Endothelial cell of umbilical vein (primary cell): ENCODE measurements around the gene INHBE. TPM values are rescaled to one million over a fixed set of nuclear protein-coding genes. Genes with fewer than 3 reads are reported as not detected.

Experiments
- BruUV-seq: library from RNA; stranded (reverse); fragments of 400-500 nt; replicated peaks from 2 replicates; lab custom pipeline; 2021; lab: Mats Ljungman, UMichigan
- CTCF ChIA-PET: fragments of 300-600, 350-600 bp; sonication (Branson Sonifier 250); formaldehyde crosslinking; loops from one replicate; lab custom pipeline; 2021; ENCODE audit warnings: antibody characterized with exemption, inconsistent platforms; lab: Charles Lee
- POLR2A ChIA-PET: fragments of 300-600, 350-600 bp; sonication (Branson Sonifier 250); formaldehyde crosslinking; loops from one replicate; lab custom pipeline; 2021; ENCODE audit warnings: antibody characterized with exemption, inconsistent platforms; lab: Charles Lee
- DNase-seq: peaks from one replicate; pipeline ENCODE4 v3.0.0-alpha.2; 2011; ENCODE audit warnings: low read depth, low spot score
- FAIRE-seq: peaks from 2 replicates; lab custom pipeline; 2011; peaks lifted over from hg19 to GRCh38; lab: Jason Lieb, UNC
- H2AFZ ChIP-seq: 2 replicates; pipeline ENCODE4 v1.6.0; 2012; ENCODE audit warnings: low read depth, low read length, control low read depth, inconsistent platforms
- H3K27ac ChIP-seq: 2 replicates; pipeline ENCODE4 v1.5.1; 2011; ENCODE audit warnings: low read depth, mild to moderate bottlenecking, control low read depth, low read length, moderate library complexity; ENCODE audit not compliant: insufficient read depth
- H3K27me3 ChIP-seq, 2 experiments: 2 replicates each; pipeline versions ENCODE4 v1.6.0 to v1.6.1; 2011; ENCODE audit warnings: low read length in 2 of 2, mixed read lengths in 1 of 2; ENCODE audit not compliant: control insufficient read depth in 2 of 2, insufficient read depth in 2 of 2
- H3K36me3 ChIP-seq, 2 experiments: 2 replicates in 1 of 2; 3 replicates in 1 of 2; pipeline ENCODE4 v1.5.1; 2011; ENCODE audit warnings: low read length in 2 of 2, mild to moderate bottlenecking in 1 of 2, moderate library complexity in 1 of 2; ENCODE audit not compliant: control insufficient read depth in 2 of 2, insufficient read depth in 2 of 2; ENCODE audit errors: extremely low read depth in 1 of 2
- H3K4me1 ChIP-seq: 3 replicates; pipeline ENCODE4 v1.5.1; 2011; ENCODE audit warnings: mild to moderate bottlenecking, low read length; ENCODE audit not compliant: control insufficient read depth, insufficient read depth; ENCODE audit errors: extremely low read depth
- H3K4me2 ChIP-seq: 2 replicates; pipeline ENCODE4 v1.6.1; 2011; ENCODE audit warnings: low read length, control low read depth, mixed read lengths; ENCODE audit not compliant: insufficient read depth
- H3K4me3 ChIP-seq, 3 experiments: fragments of 200-600 bp in 1 of 3; sonication (generic), shearing (Covaris generic) in 1 of 3; replicated peaks in 1 of 3; 2 replicates each; pipeline ENCODE4 v1.5.1; 2011 to 2016; ENCODE audit warnings: control low read depth in 3 of 3, low read length in 3 of 3, mild to moderate bottlenecking in 2 of 3, inconsistent platforms in 1 of 3, low read depth in 1 of 3, moderate library complexity in 1 of 3; ENCODE audit not compliant: insufficient read depth in 1 of 3
- H3K79me2 ChIP-seq: 2 replicates; pipeline ENCODE4 v1.6.0; 2012; ENCODE audit warnings: low read length, inconsistent platforms; ENCODE audit not compliant: control insufficient read depth, insufficient read depth
- H3K9ac ChIP-seq: replicated peaks from 2 replicates; pipeline ENCODE3; 2011; ENCODE audit warnings: low read length, control low read depth; ENCODE audit not compliant: insufficient read depth; ENCODE audit errors: extremely low read depth
- H3K9me1 ChIP-seq: replicated peaks from 3 replicates; pipeline ENCODE4 v1.6.0; 2011; ENCODE audit warnings: mild to moderate bottlenecking, low read length; ENCODE audit not compliant: control insufficient read depth, insufficient read depth; ENCODE audit errors: extremely low read depth
- H3K9me3 ChIP-seq: replicated peaks from 2 replicates; pipeline ENCODE4 v1.5.1; 2012; ENCODE audit warnings: low read length, inconsistent platforms; ENCODE audit not compliant: control insufficient read depth, insufficient read depth
- H4K20me1 ChIP-seq: replicated peaks from 2 replicates; pipeline ENCODE3; 2011; ENCODE audit warnings: mild to moderate bottlenecking, low read length; ENCODE audit not compliant: control insufficient read depth, insufficient read depth; ENCODE audit errors: extremely low read depth
- CTCF ChIP-seq, 2 donors: IDR thresholded peaks; 1 replicate in 1 of 2; 2 replicates in 1 of 2; pipeline ENCODE4 v1.5.1; 2011; ENCODE audit warnings: low read length in 2 of 2, mild to moderate bottlenecking in 2 of 2, moderate library complexity in 2 of 2, control low read depth in 1 of 2, inconsistent platforms in 1 of 2, low read depth in 1 of 2; ENCODE audit not compliant: insufficient read depth in 1 of 2; ENCODE audit errors: extremely low read depth in 1 of 2
- EZH2 ChIP-seq: IDR thresholded peaks from 2 replicates; pipeline ENCODE4 v1.6.1; 2012; ENCODE audit warnings: borderline replicate concordance, low read depth, mild to moderate bottlenecking, moderate library complexity, low read length, inconsistent platforms; ENCODE audit not compliant: severe bottlenecking
- FOS ChIP-seq: IDR thresholded peaks from 2 replicates; pipeline ENCODE4 v1.6.1; 2011; ENCODE audit warnings: mild to moderate bottlenecking, low read length, moderate library complexity, borderline replicate concordance; ENCODE audit not compliant: insufficient read depth
- GATA2 ChIP-seq: IDR thresholded peaks from 2 replicates; pipeline ENCODE4 v1.7.0; 2011; ENCODE audit warnings: low read depth, mild to moderate bottlenecking, moderate library complexity, mixed read lengths, low read length; ENCODE audit not compliant: insufficient read length, insufficient read depth
- JUN ChIP-seq: IDR thresholded peaks from 2 replicates; pipeline ENCODE4 v1.6.1; 2011; ENCODE audit warnings: borderline replicate concordance, low read depth; ENCODE audit not compliant: insufficient read length, insufficient read depth
- MAX ChIP-seq: IDR thresholded peaks from 2 replicates; pipeline ENCODE4 v1.6.1; 2011; ENCODE audit not compliant: insufficient read depth, insufficient read length
- MYC ChIP-seq: IDR thresholded peaks from one replicate; pipeline ENCODE4 v1.6.1; 2011; ENCODE audit warnings: mild to moderate bottlenecking, low read depth, low read length
- POLR2A ChIP-seq: IDR thresholded peaks from 2 replicates; pipeline ENCODE4 v1.6.1; 2012; ENCODE audit warnings: low read depth, mild to moderate bottlenecking, control low read depth, low read length
- POLR2AphosphoS5 ChIP-seq: IDR thresholded peaks from 2 replicates; pipeline ENCODE4 v1.6.1; 2012; ENCODE audit warnings: low read depth, mild to moderate bottlenecking, control low read depth, low read length, moderate library complexity; ENCODE audit not compliant: insufficient read depth
- dilution Hi-C: fragments of 300-500 bp; cut with MboI; formaldehyde crosslinking; loops from one replicate; pipeline ENCODE4 v1.15.0; 2019; ENCODE audit warnings: low sequenced_read_pairs; ENCODE audit not compliant: extremely low pct_ligation_motif_present
- intact Hi-C: fragments of 100-400 bp; cut with micrococcal nuclease; formaldehyde crosslinking; loops from one replicate; pipeline ENCODE4 v1.10.0; 2022
- polyA plus RNA-seq, 4 experiments: library from polyadenylated mRNA; depleted of rRNA in 3 of 4; stranded (reverse) in 3 of 4; unstranded in 1 of 4; fragments of >200 nt; gene quantifications; 2 replicates each; pipeline versions ENCODE4 v1.2.1 to v1.2.3, GENCODE V29; 2011 to 2012; ENCODE audit warnings: missing spikeins in 1 of 4
- total RNA-seq: library from RNA; stranded (reverse); gene quantifications from 2 replicates; pipeline ENCODE4 v1.2.3, GENCODE V29; 2021

Gene INHBE
- total and polyA plus RNA-seq, 2 donors (not counting 3 experiments of a cell fraction or from before 2014, with no cell fraction given), result not detected

GRCh38 chr12:57470286-57470969, 15.3 kb downstream of the INHBE start:
- dilution Hi-C loops (no loop called here), intact Hi-C loops (no loop called here)
- no TSS peak for BruUV-seq
- DNase-seq (no peak), FAIRE-seq (no peak)
- no peaks in the 10 kb centered on the region for H4K20me1 ChIP-seq
- H2AFZ ChIP-seq, result no peak overlapping the region
- H3K36me3 ChIP-seq, result no peaks in the 10 kb centered on the region
- no peak overlapping the region for H3K9ac ChIP-seq
- H3K4me1 ChIP-seq, result no peaks in the 10 kb centered on the region
- CTCF ChIA-PET, result interaction anchor here (4.0 kb wide), 1 partner anchor 11 kb away, joined by 17 read pairs; the partner anchor contains the start of gene GLI1
- no peak overlapping the region for H3K4me2 ChIP-seq
- H3K9me3 ChIP-seq, result no peaks in the 10 kb centered on the region
- no peaks in the 10 kb centered on the region for H3K9me1 ChIP-seq
- no peak overlapping the region for H3K4me3 ChIP-seq
- no peak overlapping the region for H3K27ac ChIP-seq
- H3K27me3 ChIP-seq, result peaks cover 42 to 48% of the 10 kb centered on the region in 2 experiments
- TF ChIP-seq JUN, result no peak
- no peak for TF ChIP-seq POLR2A
- no peak for TF ChIP-seq POLR2AphosphoS5
- no peak for TF ChIP-seq EZH2
- TF ChIP-seq MYC, result no peak
- TF ChIP-seq GATA2, result no peak
- no peak for TF ChIP-seq MAX
- TF ChIP-seq FOS, result no peak
- no peak for TF ChIP-seq CTCF (IDR thresholded peaks at IDR 0.05; ENCODE audit: extremely low read depth in 1 of 2, insufficient read depth in 1 of 2, low read depth in 1 of 2, low read length in 2 of 2)
- no peaks in the 10 kb centered on the region for H3K79me2 ChIP-seq
- POLR2A ChIA-PET, result interaction anchor here (0.6 kb wide), 1 partner anchor 17 kb away, joined by 8 read pairs; no protein-coding TSS in a partner anchor
